Gastroesophageal sphincter (tissue), 4 donors: ENCODE data around the gene CCL26. TPM values are rescaled to one million over a fixed set of nuclear protein-coding genes. Genes with fewer than 3 reads are reported as not detected.
A peak's percentile ranks its signal among the peaks of the same experiment; 100 is the strongest.

Source experiments
- ATAC-seq: fragments of 150-250 bp; one replicate; pipeline ENCODE4 v1.9.1; 2016; ENCODE audit warnings: mild to moderate bottlenecking, moderate library complexity
- H3K27ac ChIP-seq, 4 donors: fragments of 200-600 bp; sonication (generic) in 3 of 4; 1 replicate in 3 of 4; 2 replicates in 1 of 4; pipeline ENCODE4 v1.5.1; 2016 to 2019
- H3K27me3 ChIP-seq: fragments of 200-600 bp; sonication (generic); one replicate; pipeline ENCODE4 v1.5.1; 2019
- H3K36me3 ChIP-seq, 2 donors: fragments of 200-600 bp; sonication (generic); one replicate each; pipeline ENCODE4 v1.5.1; 2019; ENCODE audit warnings: control low read depth in 1 of 2
- H3K4me1 ChIP-seq, 3 donors: fragments of 200-600 bp; sonication (generic); 1 replicate in 2 of 3; 2 replicates in 1 of 3; pipeline ENCODE4 v1.5.1; 2016 to 2019; ENCODE audit warnings: control low read depth in 2 of 3
- H3K4me3 ChIP-seq, 2 donors: fragments of 200-600 bp; sonication (generic); one replicate each; pipeline ENCODE4 v1.5.1; 2019; ENCODE audit warnings: mild to moderate bottlenecking in 1 of 2, moderate library complexity in 1 of 2
- H3K9me3 ChIP-seq, 3 donors: fragments of 200-600 bp; sonication (generic); one replicate each; pipeline ENCODE4 v1.5.1; 2017 to 2019; ENCODE audit warnings: control low read depth in 2 of 3
- CTCF ChIP-seq, 4 experiments: fragments of 200-600 bp in 2 of 4; fragments of 450-650 bp in 2 of 4; sonication (generic) in 1 of 4; IDR thresholded peaks; one replicate each; pipeline ENCODE4 v1.5.1; 2017 to 2019; ENCODE audit warnings: antibody characterized with exemption in 4 of 4, mild to moderate bottlenecking in 2 of 4, moderate library complexity in 2 of 4
- EP300 ChIP-seq: sonication (generic); formaldehyde crosslinking; IDR thresholded peaks from one replicate; pipeline ENCODE4 v1.6.1; 2017; ENCODE audit warnings: antibody characterized with exemption, mild to moderate bottlenecking
- POLR2A ChIP-seq, 2 donors: fragments of 450-650 bp; IDR thresholded peaks; one replicate each; pipeline ENCODE4 v1.6.1; 2017; ENCODE audit warnings: antibody characterized with exemption in 2 of 2, mild to moderate bottlenecking in 2 of 2, moderate library complexity in 1 of 2
- POLR2AphosphoS5 ChIP-seq: sonication (generic); formaldehyde crosslinking; IDR thresholded peaks from one replicate; pipeline ENCODE4 v1.6.1; 2017; ENCODE audit warnings: antibody characterized with exemption
- WGBS, 2 donors: methylation state at CpG; one replicate each; pipeline ENCODE4 v1.1.5; 2018; ENCODE audit warnings: low coverage in 1 of 2; 5-methylcytosine and 5-hydroxymethylcytosine counted together
- total RNA-seq, 4 donors: library from RNA; depleted of rRNA; stranded (reverse); fragments of >200 nt; gene quantifications; one replicate each; pipeline ENCODE4 v1.1.0, GENCODE V29; 2016

Gene CCL26
- total RNA-seq, 4 donors from 2014 or later, result 0.58 to 0.67 TPM; not detected in 2

- Histone ChIP-seq H3K36me3 (no peaks in the 10 kb centered on the region), H3K4me3 (no peak overlapping the region), H3K27ac (no peak overlapping the region), H3K27me3 (no peaks in the 10 kb centered on the region), H3K9me3 (no peaks in the 10 kb centered on the region), H3K4me1 (peaks cover 0 to 7% (median 0%) of the 10 kb centered on the region in 3 donors)
- ATAC-seq, result no peak
- TF ChIP-seq POLR2A (IDR thresholded peaks at IDR 0.05) (no peak), POLR2AphosphoS5 (no peak), CTCF (IDR thresholded peaks at IDR 0.05) (no peak), EP300 (no peak)
- 80 to 86% methylated on average over 7 of the region's 7 CpGs for WGBS, 2 donors
These were observed 14.2 kb downstream of the CCL26 start for GRCh38 chr7:75757860-75758259.

DNA sequence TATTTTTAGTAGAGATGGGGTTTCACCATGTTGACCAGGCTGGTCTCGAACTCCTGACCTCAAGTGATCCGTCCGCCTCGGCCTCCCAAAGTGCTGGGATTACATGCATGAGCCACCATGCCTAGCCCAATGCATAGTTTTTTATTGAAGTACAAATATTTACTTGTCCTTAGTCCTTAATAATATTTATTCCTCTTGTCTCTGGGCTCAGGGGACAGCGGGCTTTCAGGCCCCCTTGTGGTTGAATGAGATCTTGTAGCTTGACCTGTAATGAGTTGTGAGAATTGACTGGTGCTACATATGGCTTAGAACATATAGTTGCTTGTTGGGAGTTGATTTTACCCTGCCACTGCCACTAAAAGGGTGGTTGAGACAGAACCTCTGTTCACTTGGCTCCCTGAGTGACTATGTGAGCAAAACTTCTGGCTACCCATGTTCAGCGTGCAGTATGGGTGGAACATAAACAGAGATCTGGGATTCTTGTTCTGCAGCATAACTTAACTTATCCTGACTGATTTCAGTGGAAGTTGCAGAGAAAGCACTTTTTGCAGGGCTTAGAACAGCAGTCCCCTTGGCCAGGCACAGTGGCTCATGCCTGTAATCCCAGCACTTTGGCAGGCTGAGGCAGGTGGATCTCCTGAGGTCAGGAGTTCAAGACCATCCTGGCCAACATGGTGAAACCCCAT is 14.9 kb downstream of the CCL26 start:
- Histone ChIP-seq H3K36me3 (no peaks in the 10 kb centered on the region), H3K27ac (no peak overlapping the region), H3K4me3 (no peak overlapping the region), H3K9me3 (no peaks in the 10 kb centered on the region), H3K4me1 (peaks cover 0 to 2% (median 0%) of the 10 kb centered on the region in 3 donors), H3K27me3 (no peaks in the 10 kb centered on the region)
- no peak for ATAC-seq
- TF ChIP-seq CTCF (IDR thresholded peaks at IDR 0.05) (peak in 2 of 4 experiments; percentile 5 to 16), POLR2A (IDR thresholded peaks at IDR 0.05) (no peak), POLR2AphosphoS5 (no peak), EP300 (no peak)
- 70 to 74% methylated on average over 5 to 6 of the region's 6 CpGs for WGBS, 2 donors

DNA sequence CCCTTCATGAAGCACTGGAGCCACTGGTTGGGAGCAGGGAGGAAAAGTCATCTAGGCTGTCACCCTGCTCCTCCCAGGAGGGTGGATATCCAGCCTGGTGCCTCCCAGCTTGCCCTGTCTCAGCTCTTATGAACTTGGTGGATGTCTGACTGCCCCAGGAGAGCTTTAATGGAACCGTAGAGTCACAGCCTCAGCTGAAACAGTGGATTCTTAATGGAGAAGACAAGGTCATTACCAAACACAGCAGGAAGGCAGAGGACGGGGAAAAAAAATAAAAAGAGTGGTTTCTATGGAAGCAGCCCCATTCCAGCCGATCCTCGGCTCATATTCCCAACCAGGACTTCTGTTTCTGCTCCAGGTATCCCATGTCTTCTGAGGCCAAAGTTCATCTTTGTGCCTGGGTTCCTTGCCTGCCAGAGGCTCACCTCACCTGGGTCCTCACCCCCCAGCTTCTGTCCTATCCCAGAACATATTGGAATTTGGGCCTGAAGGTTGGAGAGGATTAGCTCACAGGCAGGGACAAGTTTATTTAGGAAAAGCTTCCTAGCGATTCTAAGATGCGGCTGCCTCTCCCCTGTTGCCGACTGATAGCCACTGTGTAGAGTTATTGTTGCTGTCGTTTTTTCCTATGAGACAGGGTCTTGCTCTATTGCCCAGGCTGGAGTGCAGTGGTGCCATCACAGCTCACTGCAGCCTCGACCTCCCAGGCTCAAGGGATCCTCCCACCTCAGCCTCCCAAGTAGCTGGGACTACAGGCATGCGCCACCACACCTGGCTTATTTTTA is 15.6 kb downstream of the CCL26 start:
- no peak overlapping the region for H3K27ac ChIP-seq
- H3K4me3 ChIP-seq, result no peak overlapping the region
- H3K4me1 ChIP-seq, result no peaks in the 10 kb centered on the region
- 61 to 74% methylated on average over 5 to 6 of the region's 10 CpGs for WGBS, 2 donors
- ATAC-seq, result no peak
- H3K27me3 ChIP-seq, result no peaks in the 10 kb centered on the region
- no peaks in the 10 kb centered on the region for H3K36me3 ChIP-seq
- H3K9me3 ChIP-seq, result no peaks in the 10 kb centered on the region
- no peak for TF ChIP-seq EP300
- TF ChIP-seq POLR2A (IDR thresholded peaks at IDR 0.05), result no peak
- TF ChIP-seq POLR2AphosphoS5, result no peak
- no peak for TF ChIP-seq CTCF (IDR thresholded peaks at IDR 0.05)

DNA sequence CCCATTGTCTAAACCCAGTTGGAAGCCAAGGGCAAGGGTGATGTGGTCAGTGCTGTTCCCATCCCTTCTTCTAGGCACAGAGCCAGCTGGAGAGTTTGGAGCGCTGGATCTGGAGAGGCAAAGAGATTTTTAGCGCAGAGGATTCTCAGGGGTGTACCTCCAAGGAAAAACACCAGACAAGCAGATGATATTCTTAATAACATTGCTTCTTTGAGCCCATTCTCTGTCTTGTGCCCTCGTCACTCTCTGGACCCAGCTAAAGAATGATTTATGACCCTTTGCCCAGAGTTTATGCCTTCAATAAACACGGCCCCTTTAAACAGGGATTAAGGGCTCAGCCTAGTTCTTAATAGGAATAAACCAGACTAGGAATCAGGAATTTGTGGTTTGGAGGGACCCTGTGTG is 28.6 kb downstream of the CCL26 start:
- H3K4me3 ChIP-seq, result no peak overlapping the region
- H3K4me1 ChIP-seq, result peaks cover 0 to 10% (median 3%) of the 10 kb centered on the region in 3 donors
- no peaks in the 10 kb centered on the region for H3K9me3 ChIP-seq
- 21 to 50% methylated on average over 2 of the region's 4 CpGs for WGBS, 2 donors
- peak overlapping the region in 1 of 4 donors; percentile 13 for H3K27ac ChIP-seq
- no peaks in the 10 kb centered on the region for H3K36me3 ChIP-seq
- TF ChIP-seq EP300 (no peak), POLR2A (IDR thresholded peaks at IDR 0.05) (no peak)
- no peaks in the 10 kb centered on the region for H3K27me3 ChIP-seq
- ATAC-seq, result no peak

- Histone ChIP-seq H3K9me3 (no peaks in the 10 kb centered on the region), H3K4me3 (no peak overlapping the region), H3K4me1 (peaks cover 0 to 30% (median 11%) of the 10 kb centered on the region in 3 donors), H3K27ac (no peak overlapping the region), H3K36me3 (no peaks in the 10 kb centered on the region), H3K27me3 (no peaks in the 10 kb centered on the region)
- 58 to 62% methylated on average over 11 of the region's 13 CpGs for WGBS, 2 donors
- no peak for TF ChIP-seq POLR2A (IDR thresholded peaks at IDR 0.05)
- no peak for TF ChIP-seq POLR2AphosphoS5
- TF ChIP-seq CTCF (IDR thresholded peaks at IDR 0.05), result no peak
- no peak for TF ChIP-seq EP300
- no peak for ATAC-seq
These were observed 31.0 kb downstream of the CCL26 start for GRCh38 chr7:75740846-75741497.
